IPS-18a (cell line): Measurements from ENCODE around the gene SEMA4D.
A peak's percentile ranks its signal among the peaks of the same experiment; 100 is the strongest.
"Not testable (repeated sequence)": the region's sequence is repeated elsewhere in the genome, so short reads cannot be mapped to it uniquely, and the experiment has no call there.

ENCODE experiments used
- H3K27ac ChIP-seq: one replicate; pipeline ENCODE4 v1.5.1; 2013; ENCODE audit warnings: low read length
- H3K27me3 ChIP-seq: one replicate; pipeline ENCODE4 v1.6.1; 2013; ENCODE audit warnings: mild to moderate bottlenecking, low read length; ENCODE audit not compliant: control insufficient read depth, insufficient read depth
- H3K36me3 ChIP-seq: one replicate; pipeline ENCODE4 v1.6.1; 2013; ENCODE audit warnings: low read depth, low read length; ENCODE audit not compliant: control insufficient read depth
- H3K4me1 ChIP-seq: one replicate; pipeline ENCODE4 v1.6.1; 2013; ENCODE audit warnings: low read depth, low read length; ENCODE audit not compliant: control insufficient read depth
- H3K4me3 ChIP-seq: one replicate; pipeline ENCODE4 v1.5.1; 2013; ENCODE audit warnings: low read length
- H3K9ac ChIP-seq: one replicate; pipeline ENCODE4 v1.6.1; 2013; ENCODE audit warnings: mild to moderate bottlenecking, low read length, moderate library complexity
- H3K9me3 ChIP-seq: one replicate; pipeline ENCODE4 v1.6.1; 2013; ENCODE audit warnings: low read depth, low read length; ENCODE audit not compliant: control insufficient read depth

Gene SEMA4D

DNA sequence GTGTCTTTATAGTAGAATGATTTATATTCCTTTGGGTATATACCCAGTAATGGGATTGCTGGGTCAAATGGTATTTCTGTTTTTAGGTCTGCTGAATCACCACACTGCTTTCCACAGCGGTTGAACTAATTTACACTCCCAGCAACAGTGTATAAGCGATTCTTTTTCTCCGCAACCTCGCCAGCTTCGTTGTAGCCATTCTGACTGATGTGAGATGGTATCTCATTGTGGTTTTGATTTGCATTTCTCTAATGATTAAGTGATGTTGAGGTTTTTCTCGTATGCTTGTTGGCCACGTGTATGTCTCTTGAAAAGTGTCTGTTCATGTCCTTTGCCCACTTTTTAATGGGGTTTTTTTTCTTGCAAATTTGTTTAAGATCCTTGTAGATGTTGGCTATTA lies 154.1 kb downstream of the SEMA4D start:
- H3K4me1 ChIP-seq, H3K27ac ChIP-seq, H3K9me3 ChIP-seq, H3K4me3 ChIP-seq, H3K27me3 ChIP-seq, H3K9ac ChIP-seq: not testable (repeated sequence)
- peaks cover 93% of the 10 kb centered on the region for H3K36me3 ChIP-seq

DNA sequence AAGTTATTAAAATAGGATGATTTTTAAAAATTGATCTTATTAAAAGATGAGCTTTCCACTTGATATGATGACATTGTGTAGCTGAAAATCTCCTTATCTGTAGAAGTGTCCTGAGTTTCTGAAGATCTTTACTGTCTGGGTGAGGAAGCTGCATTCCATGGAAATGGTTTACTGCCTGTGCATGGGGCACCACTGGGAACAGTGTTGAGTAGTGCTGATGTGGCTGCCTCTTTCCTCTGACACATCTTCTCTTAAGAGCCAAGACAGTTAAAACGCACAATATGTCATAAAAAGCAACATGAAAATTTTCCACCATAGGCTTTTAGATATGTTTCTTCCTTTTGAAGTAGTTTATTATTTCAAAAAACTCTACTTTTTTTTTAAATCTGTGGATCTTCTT lies 155.0 kb downstream of the SEMA4D start:
- no peaks in the 10 kb centered on the region for H3K27me3 ChIP-seq
- no peak overlapping the region for H3K4me3 ChIP-seq
- H3K27ac ChIP-seq = no peak overlapping the region
- no peak overlapping the region for H3K9ac ChIP-seq
- H3K36me3 ChIP-seq = peaks cover 93% of the 10 kb centered on the region
- no peaks in the 10 kb centered on the region for H3K9me3 ChIP-seq
- no peaks in the 10 kb centered on the region for H3K4me1 ChIP-seq

DNA sequence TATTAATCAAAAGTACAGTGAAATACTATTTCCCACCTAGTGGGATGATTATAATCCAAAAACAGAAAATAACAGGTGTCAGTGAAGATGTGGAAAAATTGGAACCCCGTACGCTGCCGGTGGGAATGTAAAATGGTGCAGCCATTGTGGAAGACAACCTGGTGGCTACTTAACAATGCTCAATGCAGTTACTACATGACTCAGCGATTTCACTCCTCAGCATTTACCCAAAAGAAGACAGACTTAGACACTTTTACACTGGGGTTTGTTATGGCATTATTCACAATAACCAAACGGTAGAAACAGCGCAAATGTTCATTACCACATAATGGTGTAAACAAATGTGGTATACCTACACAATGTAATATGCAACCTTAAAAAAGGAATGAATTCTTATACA lies 155.7 kb downstream of the SEMA4D start:
- no peak overlapping the region for H3K9ac ChIP-seq
- no peaks in the 10 kb centered on the region for H3K27me3 ChIP-seq
- H3K27ac ChIP-seq = no peak overlapping the region
- H3K4me1 ChIP-seq = no peaks in the 10 kb centered on the region
- peaks cover 93% of the 10 kb centered on the region for H3K36me3 ChIP-seq
- no peak overlapping the region for H3K4me3 ChIP-seq
- H3K9me3 ChIP-seq = no peaks in the 10 kb centered on the region

DNA sequence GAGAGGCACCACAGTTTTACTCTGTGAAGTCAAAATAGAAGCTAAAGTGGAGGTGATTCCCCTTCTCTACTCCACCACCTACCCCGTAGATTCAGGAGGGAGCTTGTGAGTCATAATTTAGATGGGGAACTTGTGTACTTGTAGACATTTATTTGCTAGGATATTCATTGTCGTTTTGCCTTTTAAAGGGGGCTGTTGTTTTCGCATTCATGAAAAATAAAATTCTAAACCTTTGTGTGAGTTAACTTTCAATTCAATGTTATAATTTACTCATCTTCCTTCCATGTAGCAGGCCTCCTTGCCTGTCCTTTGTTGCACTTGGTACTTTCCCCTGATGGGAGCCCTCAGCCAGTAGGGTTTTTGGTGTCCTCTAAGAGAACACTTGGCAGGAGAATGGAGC lies 157.6 kb downstream of the SEMA4D start:
- H3K27me3 ChIP-seq = no peaks in the 10 kb centered on the region
- no peaks in the 10 kb centered on the region for H3K4me1 ChIP-seq
- H3K9ac ChIP-seq = no peak overlapping the region
- H3K27ac ChIP-seq = no peak overlapping the region
- H3K36me3 ChIP-seq = peaks cover 86% of the 10 kb centered on the region
- H3K9me3 ChIP-seq = no peaks in the 10 kb centered on the region
- no peak overlapping the region for H3K4me3 ChIP-seq

DNA sequence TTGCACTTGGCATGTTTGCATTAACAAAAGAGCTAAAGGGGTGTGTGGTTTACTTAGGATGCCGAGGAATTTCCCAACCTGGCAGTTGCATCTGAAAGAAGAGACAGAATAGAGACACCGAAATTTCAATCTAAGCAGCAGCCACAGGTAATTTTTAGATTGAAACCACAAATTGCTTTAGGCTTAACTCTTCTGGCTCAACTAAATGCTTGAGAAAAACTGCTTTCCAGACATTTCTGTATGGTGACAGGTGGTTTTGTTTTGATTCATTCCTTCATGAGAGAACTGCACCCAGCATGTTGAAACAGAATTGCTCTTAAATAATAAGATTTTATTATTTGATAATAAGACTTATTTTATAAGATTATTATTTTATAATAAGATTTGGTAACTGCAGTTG lies 158.1 kb downstream of the SEMA4D start:
- peaks cover 85% of the 10 kb centered on the region for H3K36me3 ChIP-seq
- no peaks in the 10 kb centered on the region for H3K4me1 ChIP-seq
- H3K27ac ChIP-seq = no peak overlapping the region
- no peak overlapping the region for H3K9ac ChIP-seq
- H3K27me3 ChIP-seq = no peaks in the 10 kb centered on the region
- H3K4me3 ChIP-seq = no peak overlapping the region
- H3K9me3 ChIP-seq = no peaks in the 10 kb centered on the region

DNA sequence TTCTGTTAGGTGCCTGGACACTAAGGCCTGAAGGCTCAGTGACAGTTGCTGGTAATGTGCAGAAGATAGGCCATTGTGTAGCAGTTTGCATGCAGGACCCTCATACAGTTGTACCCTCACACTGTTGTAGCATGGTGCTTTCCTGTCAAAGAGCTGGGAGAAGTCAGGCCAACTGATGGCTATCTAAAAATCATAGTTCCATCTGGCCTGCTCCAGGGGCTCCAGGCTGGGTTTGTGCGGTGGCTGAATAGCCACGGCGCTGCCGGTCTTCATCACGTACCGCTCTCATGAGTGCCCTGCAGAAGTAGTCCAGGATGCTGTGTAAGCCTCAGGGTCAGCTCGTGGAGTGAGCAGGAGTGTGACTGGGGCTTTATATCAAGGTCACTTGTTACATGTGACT lies 167.4 kb downstream of the SEMA4D start:
- H3K4me1 ChIP-seq = no peaks in the 10 kb centered on the region
- H3K4me3 ChIP-seq = no peak overlapping the region
- peaks cover 89% of the 10 kb centered on the region for H3K36me3 ChIP-seq

DNA sequence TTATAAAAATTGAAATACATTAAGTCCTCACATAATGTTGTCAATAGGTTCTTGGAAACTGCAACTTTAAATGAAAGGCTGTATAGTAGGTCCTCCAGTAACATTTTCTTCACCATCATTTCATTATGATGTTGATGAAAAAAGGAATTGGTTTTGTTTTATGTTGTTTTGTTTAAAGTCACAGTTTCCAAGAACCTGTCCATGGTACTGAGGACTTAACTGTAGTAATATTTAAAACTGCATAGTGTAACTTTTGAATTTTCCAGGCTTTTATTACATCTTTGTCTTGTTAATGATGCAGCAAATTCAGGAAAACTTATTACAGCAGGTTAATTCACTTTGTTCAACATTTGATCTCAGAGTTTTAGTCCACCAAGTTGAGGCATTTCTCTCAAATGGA lies 168.0 kb downstream of the SEMA4D start:
- no peaks in the 10 kb centered on the region for H3K4me1 ChIP-seq
- no peaks in the 10 kb centered on the region for H3K9me3 ChIP-seq
- H3K9ac ChIP-seq = no peak overlapping the region
- peaks cover 84% of the 10 kb centered on the region for H3K36me3 ChIP-seq
- no peaks in the 10 kb centered on the region for H3K27me3 ChIP-seq
- no peak overlapping the region for H3K4me3 ChIP-seq
- no peak overlapping the region for H3K27ac ChIP-seq

More for the DNA sequence above, 167.4 kb downstream of the SEMA4D start:
- no peak overlapping the region for H3K9ac ChIP-seq
- H3K9me3 ChIP-seq = no peaks in the 10 kb centered on the region
- no peak overlapping the region for H3K27ac ChIP-seq
- H3K27me3 ChIP-seq = no peaks in the 10 kb centered on the region

DNA sequence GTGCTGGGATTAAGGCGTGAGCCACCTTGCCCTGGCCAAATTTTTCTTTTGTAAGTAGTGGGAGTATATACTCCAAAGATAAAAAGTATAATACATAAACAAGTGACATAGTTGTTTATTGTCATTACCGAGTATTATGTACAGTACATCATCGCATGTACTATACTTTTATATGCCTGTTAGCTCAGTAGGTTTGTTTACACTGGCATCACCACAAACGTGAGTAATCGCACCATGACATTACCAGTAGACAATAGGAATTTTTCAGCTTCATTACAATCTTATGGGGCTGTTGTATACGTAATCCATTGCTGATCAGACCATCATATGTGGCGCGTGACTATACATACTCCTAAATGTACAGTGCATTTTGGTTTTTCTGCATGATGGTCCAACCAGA lies 169.8 kb downstream of the SEMA4D start:
- H3K9ac ChIP-seq = no peak overlapping the region

DNA sequence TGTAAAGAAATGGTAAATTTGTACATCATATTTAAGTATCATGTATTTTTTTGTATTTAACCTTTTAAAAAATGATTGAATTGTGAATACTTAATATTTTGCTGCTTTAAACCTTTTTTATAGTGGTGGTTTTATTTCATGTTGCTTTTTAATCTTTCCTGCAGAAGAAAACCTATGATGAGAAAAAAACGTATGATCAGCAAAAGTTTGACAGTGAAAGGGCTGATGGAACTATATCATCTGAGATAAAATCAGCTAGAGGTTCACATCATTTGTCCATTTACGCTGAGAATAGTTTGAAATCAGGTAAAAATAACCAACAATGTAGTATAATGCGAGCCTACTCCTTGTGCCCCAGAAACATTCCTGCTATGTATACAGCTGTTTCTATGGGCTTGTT lies 172.2 kb downstream of the SEMA4D start:
- no peaks in the 10 kb centered on the region for H3K9me3 ChIP-seq
- peaks cover 58% of the 10 kb centered on the region for H3K36me3 ChIP-seq

More for the DNA sequence above, 169.8 kb downstream of the SEMA4D start:
- no peaks in the 10 kb centered on the region for H3K4me1 ChIP-seq
- H3K36me3 ChIP-seq = peaks cover 71% of the 10 kb centered on the region
- no peak overlapping the region for H3K4me3 ChIP-seq
- H3K27ac ChIP-seq = no peak overlapping the region
- H3K27me3 ChIP-seq = no peaks in the 10 kb centered on the region
- H3K9me3 ChIP-seq = no peaks in the 10 kb centered on the region

DNA sequence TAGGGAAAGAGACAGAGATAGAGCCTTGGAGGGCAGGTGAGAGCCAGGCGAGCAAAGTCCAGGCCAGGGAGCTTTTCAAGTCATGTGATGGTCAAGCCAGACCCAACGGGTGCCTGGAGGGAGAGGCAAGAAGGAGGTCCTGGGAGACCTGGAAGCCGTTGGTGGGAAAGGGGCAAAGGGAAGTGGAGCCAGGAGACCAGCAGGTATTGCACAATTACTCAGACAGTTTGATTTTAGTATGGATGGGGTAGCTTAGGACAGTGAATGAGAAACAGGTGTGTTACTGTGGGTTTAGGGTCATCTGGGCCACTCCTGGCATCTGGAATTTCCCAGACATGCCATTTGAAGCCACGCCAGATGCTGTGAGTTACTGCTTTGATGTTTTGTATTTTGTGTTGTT lies 174.5 kb downstream of the SEMA4D start:
- H3K4me3 ChIP-seq = no peak overlapping the region
- no peaks in the 10 kb centered on the region for H3K27me3 ChIP-seq
- H3K9me3 ChIP-seq = no peaks in the 10 kb centered on the region
- H3K36me3 ChIP-seq = peaks cover 44% of the 10 kb centered on the region
- no peak overlapping the region for H3K9ac ChIP-seq
- H3K27ac ChIP-seq = no peak overlapping the region
- peaks cover 6% of the 10 kb centered on the region for H3K4me1 ChIP-seq

More for the DNA sequence above, 172.2 kb downstream of the SEMA4D start:
- H3K4me3 ChIP-seq = no peak overlapping the region
- no peak overlapping the region for H3K27ac ChIP-seq
- no peak overlapping the region for H3K9ac ChIP-seq
- no peaks in the 10 kb centered on the region for H3K27me3 ChIP-seq
- no peaks in the 10 kb centered on the region for H3K4me1 ChIP-seq

DNA sequence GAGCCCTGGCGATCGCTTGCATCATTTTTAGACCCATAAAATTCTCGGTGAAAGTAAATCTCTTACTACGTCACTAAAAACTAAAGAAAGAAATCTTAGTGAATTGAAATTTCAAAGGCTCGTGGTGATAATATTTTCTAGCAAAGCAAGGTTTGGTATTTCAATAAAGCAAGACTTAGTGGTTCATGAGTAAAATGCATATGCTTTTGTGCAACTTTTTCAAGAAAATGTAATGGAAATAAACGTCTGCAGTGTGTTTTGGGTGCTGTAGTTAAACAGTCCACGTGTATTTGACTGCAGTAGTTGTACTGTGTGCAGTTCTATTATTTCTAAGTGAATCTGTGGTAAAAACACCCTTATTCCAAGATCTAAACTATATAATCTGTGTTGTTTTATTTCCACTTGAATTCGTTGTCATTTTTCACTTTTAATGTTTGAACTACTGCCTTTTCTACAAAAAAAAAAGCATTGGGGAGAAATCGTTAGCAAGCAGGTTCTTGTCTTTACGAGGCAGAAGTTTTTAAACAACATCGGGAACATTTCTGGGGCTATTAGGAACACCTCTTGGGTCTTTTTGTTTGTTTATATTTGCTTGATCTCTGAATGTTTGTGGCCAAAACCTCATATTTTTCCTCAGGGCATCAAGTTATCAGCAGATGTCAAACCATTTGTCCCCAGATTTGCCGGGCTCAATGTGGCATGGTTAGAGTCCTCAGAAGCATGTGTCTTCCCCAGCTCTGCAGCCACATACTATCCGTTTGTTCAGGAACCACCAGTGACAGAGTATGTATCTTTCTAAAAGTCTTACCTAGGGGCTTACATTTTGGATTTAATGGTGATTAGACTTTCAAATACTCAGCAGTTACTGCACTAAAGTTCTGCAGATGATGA lies 178.7 kb downstream of the SEMA4D start:
- Histone ChIP-seq H3K9ac (peak overlapping the region; percentile 96), H3K27me3 (no peaks in the 10 kb centered on the region), H3K4me1 (peaks cover 20% of the 10 kb centered on the region), H3K9me3 (no peaks in the 10 kb centered on the region), H3K4me3 (peak overlapping the region; percentile 79), H3K27ac (peak overlapping the region; percentile 100), H3K36me3 (peaks cover 59% of the 10 kb centered on the region)
